HepG2 (cell line): Measurements from ENCODE around the gene ULK3.

Experiments used
- ISX ChIP-seq: sonication (generic); formaldehyde crosslinking; conservative IDR thresholded peaks from 2 replicates; pipeline ENCODE4 v1.5.0; 2020; ENCODE audit warnings: missing genetic modification reagents
- JUNB ChIP-seq: sonication (generic); formaldehyde crosslinking; IDR thresholded peaks from 2 replicates; pipeline ENCODE4 v1.8.0; 2022; ENCODE audit warnings: missing genetic modification reagents, mild to moderate bottlenecking, borderline replicate concordance
- MAX ChIP-seq: IDR thresholded peaks from 2 replicates; pipeline ENCODE4 v1.6.1; 2012; ENCODE audit warnings: inconsistent platforms
- NFYB ChIP-seq: sonication (generic); formaldehyde crosslinking; IDR thresholded peaks from 2 replicates; pipeline ENCODE4 v1.4.0; 2020; ENCODE audit warnings: missing genetic modification reagents
- NR1H2 ChIP-seq: sonication (generic); formaldehyde crosslinking; IDR thresholded peaks from 2 replicates; pipeline ENCODE4 v1.8.1; 2022; ENCODE audit warnings: low read depth, missing genetic modification reagents, borderline replicate concordance
- RXRA ChIP-seq: sonication (generic); formaldehyde crosslinking; IDR thresholded peaks from 2 replicates; pipeline ENCODE4 v1.5.1; 2020; ENCODE audit warnings: missing genetic modification reagents
- SMC3 ChIP-seq: IDR thresholded peaks from 2 replicates; pipeline ENCODE4 v1.6.1; 2011; ENCODE audit warnings: low read length, improper control_type of control experiment
- TAF1 ChIP-seq: sonication (generic); formaldehyde crosslinking; IDR thresholded peaks from 2 replicates; pipeline ENCODE4 v1.4.0; 2020; ENCODE audit warnings: missing genetic modification reagents
- ZNF12 ChIP-seq: sonication (generic); formaldehyde crosslinking; IDR thresholded peaks from 2 replicates; pipeline ENCODE4 v1.5.0; 2020; ENCODE audit warnings: missing genetic modification reagents
- ZNF143 ChIP-seq: sonication (generic); formaldehyde crosslinking; IDR thresholded peaks from 2 replicates; pipeline ENCODE4 v1.4.0; 2020; ENCODE audit warnings: missing genetic modification reagents
- ZNF263 ChIP-seq: sonication (generic); formaldehyde crosslinking; IDR thresholded peaks from 2 replicates; pipeline ENCODE4 v1.4.0; 2020; ENCODE audit warnings: missing genetic modification reagents
- ZNF605 ChIP-seq: sonication (generic); formaldehyde crosslinking; IDR thresholded peaks from 2 replicates; pipeline ENCODE4 v1.8.0; 2022; ENCODE audit warnings: mild to moderate bottlenecking, missing genetic modification reagents

GRCh38 chr15:74869726-74870407, 26.9 kb upstream of the ULK3 start:
- no peak for TF ChIP-seq MAX
- TF ChIP-seq ZNF143 (CRISPR knock-in tag) = no peak
- TF ChIP-seq ZNF605 (CRISPR knock-in tag) = no peak
- TF ChIP-seq ZNF12 (CRISPR knock-in tag) = no peak
- TF ChIP-seq RXRA (CRISPR knock-in tag) = no peak
- TF ChIP-seq SMC3 = no peak
- TF ChIP-seq JUNB = no peak
- TF ChIP-seq NR1H2 = no peak
- no peak for TF ChIP-seq NFYB (CRISPR knock-in tag)
- no peak for TF ChIP-seq TAF1 (CRISPR knock-in tag)
- TF ChIP-seq ZNF263 (CRISPR knock-in tag) = no peak
- TF ChIP-seq ISX (CRISPR knock-in tag) = no peak
